GM18502 (cell line): ENCODE results near the gene PSMB2.
"Not testable (repeated sequence)": the region's sequence is repeated elsewhere in the genome, so short reads cannot be mapped to it uniquely, and the experiment has no call there.

ENCODE experiments used
- ATAC-seq: cut with Tn5 transposase; IDR thresholded peaks from one replicate; pipeline ENCODE4 v1.9.1; 2021; ENCODE audit warnings: mild to moderate bottlenecking; ENCODE audit not compliant: unreplicated experiment, poor library complexity

PSMB2 gene

DNA sequence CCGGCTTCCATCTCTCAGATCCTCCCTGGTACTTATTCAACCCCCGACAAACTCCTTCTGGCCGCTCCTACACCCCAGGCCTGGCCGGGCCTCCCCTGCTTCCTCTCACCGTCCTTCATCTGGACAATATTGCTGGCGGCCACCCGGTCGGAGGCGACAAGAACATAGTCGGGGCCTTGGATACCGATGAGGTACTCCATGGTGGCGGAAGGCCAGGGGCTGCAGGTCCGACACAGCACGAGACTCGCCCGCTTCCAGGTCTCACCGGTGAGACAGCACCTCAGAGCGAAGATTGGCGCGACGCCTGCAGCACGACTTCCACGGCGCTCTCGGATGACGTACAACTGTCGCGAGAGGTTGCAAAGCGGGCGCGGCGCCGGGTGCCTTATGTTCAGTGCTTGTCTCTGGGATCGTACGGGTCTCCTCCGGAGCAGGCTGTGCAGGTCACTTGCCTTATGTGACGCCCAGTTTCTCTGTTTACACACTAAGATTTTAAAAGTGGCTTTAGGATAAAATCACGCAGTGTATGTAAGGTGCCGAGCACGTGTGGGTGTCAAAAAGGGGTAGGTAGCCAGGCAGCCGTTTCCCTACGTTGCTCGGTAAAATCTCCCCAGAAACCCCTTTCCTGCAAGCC is at the start of gene PSMB2:
Gene PSMB2 (minus strand): TSS at position 294 of the 634 bp plus-strand sequence. CDS start 94 bp downstream, at position 200.
- peak; percentile 81 for ATAC-seq

- ATAC-seq = no peak
Measured at GRCh38 chr1:35691080-35691479, 49.8 kb upstream of the PSMB2 start.

DNA sequence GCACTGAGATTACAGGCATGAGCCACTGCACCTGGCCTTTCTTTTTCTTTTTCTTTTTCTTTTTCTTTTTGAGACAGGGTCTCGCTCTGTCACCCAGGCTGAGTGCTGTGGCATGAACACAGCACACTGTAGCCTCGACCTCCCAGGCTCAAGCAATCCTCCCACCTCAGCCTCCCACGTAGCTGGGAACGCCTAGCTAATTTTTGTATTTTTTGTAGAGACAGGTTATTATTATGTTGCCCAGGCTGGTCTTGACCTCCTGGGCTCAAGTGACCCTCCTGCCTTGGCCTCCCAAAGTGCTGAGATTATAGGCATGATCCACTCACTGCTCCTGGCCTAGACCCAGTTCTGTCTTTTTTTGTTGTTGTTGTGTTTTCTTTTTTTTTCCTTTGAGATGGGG is 48.8 kb upstream of the PSMB2 start:
- ATAC-seq = not testable (repeated sequence)

DNA sequence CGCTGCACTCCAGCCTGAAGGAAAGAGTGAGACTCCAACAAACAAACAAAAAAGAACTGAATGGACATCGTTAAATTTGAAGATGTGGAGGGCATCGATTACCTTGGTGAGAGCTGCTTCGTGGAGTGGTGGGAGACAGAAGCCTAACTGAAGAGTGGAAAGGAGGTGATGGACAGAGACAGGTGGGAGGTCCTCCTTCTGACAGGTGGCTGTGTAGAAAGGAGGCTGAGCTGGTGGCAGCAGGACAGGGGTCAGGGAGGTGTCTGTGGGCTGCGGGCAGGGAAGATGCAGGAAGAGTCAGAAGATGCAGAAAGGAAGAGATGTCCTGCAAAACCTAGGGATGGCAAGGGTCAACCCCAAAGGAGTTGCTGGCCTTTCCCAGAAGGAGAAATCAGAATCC is 46.8 kb upstream of the PSMB2 start:
- ATAC-seq = no peak

- no peak for ATAC-seq
Measured at GRCh38 chr1:35683012-35683411, 41.7 kb upstream of the PSMB2 start.

- ATAC-seq = no peak
Measured at GRCh38 chr1:35680271-35680670, 38.9 kb upstream of the PSMB2 start.

DNA sequence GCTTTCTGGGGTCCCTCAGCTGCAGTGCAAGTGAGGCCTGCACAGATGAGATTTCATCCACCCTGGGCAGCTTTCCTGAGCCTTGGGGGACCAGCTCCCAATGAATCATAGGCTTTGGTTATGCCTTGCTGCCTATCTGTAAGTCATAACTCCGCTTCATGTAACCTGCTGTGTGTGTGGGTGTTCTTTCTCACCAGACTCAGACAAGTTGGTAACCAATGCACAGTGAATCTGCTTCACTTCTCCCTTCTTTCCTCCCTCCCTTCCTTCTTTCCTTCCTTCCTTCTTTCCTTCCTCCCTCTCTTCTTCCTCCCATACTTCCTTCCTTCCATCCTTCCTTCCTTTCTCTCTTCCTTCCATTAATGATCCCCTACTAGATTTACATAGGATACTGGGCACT is 34.4 kb upstream of the PSMB2 start:
- ATAC-seq = no peak

DNA sequence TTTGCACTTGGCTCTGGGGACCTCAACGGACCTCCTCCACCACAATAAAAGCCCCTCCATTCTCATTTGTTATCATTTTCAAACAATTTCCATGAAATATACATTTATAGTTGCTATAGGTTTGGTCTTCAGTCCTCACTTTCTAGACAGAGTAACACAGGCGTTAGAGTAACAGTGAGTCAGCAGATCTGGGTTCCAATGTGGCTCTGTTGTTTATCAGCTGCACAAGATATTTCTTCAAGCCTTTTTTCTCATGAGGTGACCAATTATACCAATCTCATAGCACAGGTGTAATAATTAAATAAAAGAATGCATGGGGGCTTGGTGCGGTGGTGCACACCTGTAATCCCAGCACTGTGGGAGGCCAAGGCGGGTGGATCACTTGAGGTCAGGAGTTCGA is 32.8 kb upstream of the PSMB2 start:
- no peak for ATAC-seq

DNA sequence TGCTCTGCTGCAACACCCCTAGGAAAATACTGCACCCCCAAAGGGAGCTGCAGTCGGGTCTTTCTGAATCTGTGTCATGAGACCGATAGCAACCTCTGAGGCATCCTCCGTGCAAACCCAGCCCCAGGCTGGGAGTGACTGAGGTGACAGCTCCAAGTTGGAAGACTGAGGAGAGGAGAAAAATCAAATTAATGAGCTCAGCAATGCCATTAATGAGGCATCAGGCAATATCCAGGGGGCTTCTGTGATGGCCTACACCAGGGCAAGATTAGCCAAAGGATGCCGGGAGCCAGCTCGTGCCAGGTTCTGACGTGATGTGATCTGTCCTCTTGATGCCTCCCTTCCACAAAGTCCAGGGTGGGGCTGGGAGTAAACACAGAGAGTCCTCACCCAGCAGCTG is 30.8 kb upstream of the PSMB2 start:
- no peak for ATAC-seq

DNA sequence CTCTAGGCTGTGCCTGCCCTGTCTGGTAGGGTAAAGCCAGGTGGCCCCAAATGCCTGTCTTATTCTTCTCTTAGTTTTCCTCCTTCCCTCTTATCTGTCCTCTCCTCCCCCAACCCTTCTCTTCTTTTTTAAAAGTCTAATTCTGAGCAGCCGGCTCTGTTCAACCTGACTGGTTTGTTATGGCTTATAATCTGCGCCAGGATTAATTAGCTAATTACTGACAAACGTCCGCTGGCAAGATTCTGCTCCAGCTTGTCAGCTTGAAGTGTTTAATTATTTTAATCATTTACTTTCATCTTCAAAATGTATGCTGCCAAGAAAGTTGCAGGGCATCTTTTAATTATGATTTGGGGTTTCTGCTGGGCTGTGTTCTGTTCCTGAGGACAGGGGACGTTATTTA is 27.2 kb upstream of the PSMB2 start:
- no peak for ATAC-seq

DNA sequence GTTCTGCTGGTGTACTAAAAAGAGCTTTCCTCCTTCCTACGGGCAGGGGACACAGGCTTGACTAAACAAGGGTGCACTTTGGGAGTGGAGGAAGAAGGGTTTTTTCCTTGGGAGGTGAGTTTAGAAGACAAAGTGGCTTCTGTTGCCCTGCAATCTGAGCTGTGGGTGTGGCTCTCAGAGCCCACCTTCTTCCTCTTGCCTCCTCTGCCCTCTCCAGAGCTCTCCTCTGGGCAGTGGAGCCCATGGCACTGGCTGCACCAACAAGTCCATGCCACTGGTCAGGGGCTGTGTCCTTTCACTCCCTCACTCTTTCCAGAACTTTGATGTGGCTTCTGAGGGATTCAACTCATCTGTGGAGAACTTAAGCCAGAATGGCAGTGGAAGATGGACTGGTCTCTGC is 25.6 kb upstream of the PSMB2 start:
- ATAC-seq = no peak

- ATAC-seq = no peak
Measured at GRCh38 chr1:35666216-35666615, 24.9 kb upstream of the PSMB2 start.

DNA sequence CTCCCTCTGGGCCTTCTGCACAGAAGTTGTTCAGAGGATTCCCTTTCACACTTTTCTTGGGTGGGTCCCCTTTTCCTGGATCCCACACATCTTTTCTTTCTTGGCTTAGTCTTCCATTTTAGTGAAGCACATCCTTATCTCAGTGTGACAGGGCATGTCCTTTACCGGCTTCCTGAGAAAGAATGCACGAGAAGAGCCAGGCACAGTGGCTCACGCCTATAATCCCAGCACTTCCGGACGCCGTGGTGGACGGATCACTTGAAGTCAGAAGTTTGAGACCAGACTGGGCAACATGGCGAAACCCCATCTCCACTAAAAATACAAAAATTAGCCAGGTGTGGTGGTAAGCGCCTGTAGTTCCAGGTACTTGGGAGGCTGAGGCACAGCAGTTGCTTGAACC is 22.1 kb upstream of the PSMB2 start:
- no peak for ATAC-seq

- ATAC-seq = no peak
Measured at GRCh38 chr1:35661474-35661795, 20.1 kb upstream of the PSMB2 start.

DNA sequence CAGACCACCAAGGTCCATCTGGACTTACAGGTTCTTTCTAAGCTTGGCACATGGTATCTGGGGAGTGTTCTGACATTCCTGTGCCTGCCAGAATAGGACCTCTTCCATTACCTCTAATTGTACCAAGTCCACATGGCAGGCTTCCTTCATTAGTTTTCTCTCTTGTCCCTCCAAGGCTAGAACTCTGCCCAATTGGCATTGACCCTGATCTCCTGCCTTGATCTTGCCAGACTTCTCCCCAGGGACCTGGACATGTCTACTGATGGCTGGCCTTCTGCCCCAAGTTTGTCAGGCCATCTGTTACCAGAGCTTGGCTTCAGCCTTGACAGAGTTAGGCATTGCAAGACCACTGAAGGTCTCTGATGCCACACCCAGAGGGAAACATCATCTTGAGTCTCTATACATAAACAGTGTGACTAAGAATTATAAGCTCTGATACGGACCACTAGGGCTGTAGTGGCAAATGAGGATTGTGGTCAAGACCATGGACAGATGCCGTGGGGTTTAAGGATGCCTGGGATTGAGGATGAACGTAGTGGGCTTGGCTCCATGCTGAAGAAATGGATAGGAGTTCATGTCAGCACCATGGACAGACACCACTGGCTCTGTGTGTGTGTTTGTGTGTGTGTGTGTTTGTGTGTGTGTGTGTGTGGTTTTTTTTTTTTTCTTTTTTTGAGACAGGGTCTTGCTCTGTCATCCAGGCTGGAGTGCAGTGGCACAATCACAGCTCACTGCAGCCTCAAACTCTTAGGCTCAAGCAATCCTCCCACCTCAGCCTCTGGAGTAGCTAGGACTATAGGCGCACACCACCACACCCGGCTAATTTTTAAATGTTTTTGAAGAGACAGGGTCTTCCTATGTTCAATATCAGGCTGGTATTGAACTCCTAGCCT is 19.5 kb upstream of the PSMB2 start:
- ATAC-seq = no peak

- ATAC-seq = no peak
Measured at GRCh38 chr1:35659589-35659988, 18.3 kb upstream of the PSMB2 start.

DNA sequence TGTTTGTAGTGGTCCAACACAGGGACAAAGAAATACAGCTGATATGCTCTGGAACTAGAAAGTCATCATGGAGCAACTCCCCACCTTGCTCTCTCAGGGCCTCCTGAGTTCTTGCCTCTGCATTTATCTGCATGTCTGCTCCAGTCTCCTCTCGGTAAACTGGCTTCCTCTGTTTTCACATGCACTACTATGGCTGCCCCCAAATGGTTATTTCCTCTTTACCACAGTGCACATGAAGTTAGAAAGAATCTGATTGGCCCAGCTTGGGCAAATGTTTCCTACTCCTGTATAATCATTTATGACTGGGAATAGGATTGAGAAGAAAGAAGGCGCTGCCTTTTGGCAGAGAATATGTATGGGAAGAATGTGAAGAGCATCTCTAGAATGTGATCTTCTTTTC is 16.5 kb upstream of the PSMB2 start:
- ATAC-seq = no peak

DNA sequence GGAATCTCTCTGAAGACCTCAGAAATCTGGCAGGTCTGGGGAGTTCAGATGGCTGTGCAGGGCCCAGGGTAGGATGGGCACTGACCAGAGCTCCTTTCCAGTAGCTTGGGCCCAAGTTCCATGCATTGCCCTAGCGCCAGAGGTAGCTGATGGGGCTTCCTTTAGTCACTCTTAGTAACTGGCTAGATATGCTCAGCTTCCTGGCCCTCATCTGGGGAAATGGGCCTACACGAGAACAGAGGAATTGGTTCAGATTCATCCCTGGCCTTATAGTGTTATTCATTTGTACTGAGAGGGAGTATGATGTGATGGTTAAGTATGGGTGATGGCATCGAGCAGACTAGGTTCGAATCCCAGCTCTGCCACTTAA is 15.5 kb upstream of the PSMB2 start:
- no peak for ATAC-seq

DNA sequence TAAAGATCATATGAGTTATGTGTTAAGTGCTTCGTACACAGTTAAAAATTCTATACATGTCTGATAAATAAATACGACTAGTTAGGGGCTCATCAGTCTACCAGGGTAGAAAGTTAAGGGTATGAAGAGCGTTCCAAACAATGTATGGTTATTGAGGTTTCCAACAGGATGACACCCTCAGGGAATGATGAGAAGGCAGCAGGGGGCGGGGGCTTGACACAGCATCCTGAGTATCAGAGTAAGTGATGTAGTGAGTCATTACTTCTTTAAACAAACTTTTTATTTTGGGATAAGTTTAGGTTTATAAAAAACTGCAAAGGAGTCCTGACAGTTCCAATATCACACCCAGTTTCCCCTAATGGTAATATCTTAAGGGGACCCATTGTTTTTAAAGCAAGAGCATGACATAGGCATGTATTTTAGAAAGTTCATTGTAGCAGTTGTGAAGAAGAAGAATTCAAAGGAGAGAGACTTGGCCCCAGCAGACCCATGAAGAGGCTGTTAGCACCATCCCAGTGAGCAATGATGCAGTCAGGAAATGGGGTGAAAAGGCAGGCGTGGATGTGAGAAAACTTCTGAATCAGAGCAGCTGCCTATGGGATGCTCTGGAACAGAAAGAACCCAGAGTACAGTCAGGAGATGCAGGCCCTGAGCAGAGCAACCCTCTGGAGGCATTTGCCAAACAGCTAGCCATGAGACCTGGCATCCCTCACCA is 15.0 kb upstream of the PSMB2 start:
- no peak for ATAC-seq

- ATAC-seq = no peak
Measured at GRCh38 chr1:35655196-35655595, 13.9 kb upstream of the PSMB2 start.

GRCh38 chr1:35650416-35650815 is 9.1 kb upstream of the PSMB2 start:
- no peak for ATAC-seq
